ENCODE results near the gene CDKN2C.
"Not testable (repeated sequence)": the region's sequence is repeated elsewhere in the genome, so short reads cannot be mapped to it uniquely, and the experiment has no call there.

The CDKN2C gene
- total RNA-seq = 5.0 to 7.2 reads per million in 2 donors

DNA sequence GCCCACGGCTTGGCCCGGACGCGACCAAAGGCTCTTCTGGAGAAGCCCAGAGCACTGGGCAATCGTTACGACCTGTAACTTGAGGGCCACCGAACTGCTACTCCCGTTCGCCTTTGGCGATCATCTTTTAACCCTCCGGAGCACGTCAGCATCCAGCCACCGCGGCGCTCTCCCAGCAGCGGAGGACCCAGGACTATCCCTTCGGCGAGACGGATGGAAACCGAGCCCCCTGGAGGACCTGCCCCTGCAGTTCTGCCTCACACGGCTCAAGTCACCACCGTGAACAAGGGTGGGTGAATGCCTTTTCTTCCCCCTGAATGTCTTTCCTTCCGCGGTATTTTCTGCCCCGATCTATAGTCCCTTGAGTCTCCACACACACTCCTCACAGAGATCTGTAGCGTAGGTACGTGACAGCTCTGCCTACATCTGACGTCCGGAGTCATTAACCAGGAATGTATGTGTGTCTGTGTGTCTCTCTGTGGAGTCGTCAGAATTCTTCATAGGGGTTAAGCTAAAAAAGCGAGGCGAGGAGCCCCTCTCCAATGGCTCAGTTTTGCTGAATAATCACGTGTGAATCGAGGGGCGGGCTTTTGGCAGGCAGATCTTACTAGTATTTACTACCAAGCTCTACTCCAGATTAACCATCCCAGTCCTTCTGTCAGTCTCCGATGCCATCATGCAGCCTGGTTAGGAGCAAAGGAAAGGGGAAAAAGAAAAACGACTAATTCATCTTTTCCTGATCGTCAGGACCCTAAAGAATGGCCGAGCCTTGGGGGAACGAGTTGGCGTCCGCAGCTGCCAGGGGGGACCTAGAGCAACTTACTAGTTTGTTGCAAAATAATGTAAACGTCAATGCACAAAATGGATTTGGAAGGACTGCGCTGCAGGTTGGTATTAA, at the start of gene CDKN2C:
Gene CDKN2C (plus strand): TSS at position 635 of the 898 bp plus-strand sequence. CDS start 124 bp downstream, at position 759.
- no peak for DNase-seq

DNA sequence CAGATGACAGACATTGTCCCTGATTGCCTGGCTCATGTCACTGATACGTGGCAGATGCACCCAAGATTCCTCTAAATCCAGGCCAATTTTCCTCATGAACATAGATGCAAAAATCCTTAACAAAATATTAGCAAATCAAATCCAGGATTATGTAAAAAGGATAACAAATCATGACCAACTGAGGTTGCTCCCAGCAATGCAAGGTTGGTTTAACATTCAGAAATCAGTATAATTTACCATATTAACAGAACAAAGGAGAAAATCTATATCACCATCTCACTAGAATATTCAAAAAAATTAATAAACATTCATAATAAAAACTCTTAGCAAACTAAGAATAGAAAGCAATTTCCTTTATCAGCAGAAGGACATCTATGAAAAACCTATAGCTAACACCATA, 49.6 kb upstream of the CDKN2C start:
- DNase-seq = no peak

- DNase-seq = no peak
These were observed 49.0 kb upstream of the CDKN2C start for GRCh38 chr1:50921029-50921428.

- DNase-seq = no peak
These were observed 46.5 kb upstream of the CDKN2C start for GRCh38 chr1:50923564-50923963.

- no peak for DNase-seq
These were observed 40.6 kb upstream of the CDKN2C start for GRCh38 chr1:50929376-50929958.

DNA sequence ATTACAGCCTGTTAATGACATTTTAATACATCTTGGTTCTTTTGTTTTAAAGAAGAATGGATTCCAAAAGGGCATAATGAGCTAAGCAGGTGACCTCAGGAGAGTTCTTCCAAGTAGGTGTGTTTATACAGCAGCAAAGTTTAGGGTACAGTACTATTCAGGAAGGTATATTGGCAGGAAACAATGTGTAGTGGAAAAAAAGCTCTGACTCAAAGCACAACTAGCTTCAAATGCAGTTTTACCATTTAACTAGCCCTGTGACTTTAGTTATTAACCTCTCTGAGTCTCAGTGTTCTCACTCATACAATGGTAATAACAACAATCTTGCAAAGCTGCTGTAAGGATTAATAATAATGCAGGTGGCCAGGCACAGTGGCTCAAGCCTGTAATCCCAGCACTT, 39.9 kb upstream of the CDKN2C start:
- DNase-seq = no peak

DNA sequence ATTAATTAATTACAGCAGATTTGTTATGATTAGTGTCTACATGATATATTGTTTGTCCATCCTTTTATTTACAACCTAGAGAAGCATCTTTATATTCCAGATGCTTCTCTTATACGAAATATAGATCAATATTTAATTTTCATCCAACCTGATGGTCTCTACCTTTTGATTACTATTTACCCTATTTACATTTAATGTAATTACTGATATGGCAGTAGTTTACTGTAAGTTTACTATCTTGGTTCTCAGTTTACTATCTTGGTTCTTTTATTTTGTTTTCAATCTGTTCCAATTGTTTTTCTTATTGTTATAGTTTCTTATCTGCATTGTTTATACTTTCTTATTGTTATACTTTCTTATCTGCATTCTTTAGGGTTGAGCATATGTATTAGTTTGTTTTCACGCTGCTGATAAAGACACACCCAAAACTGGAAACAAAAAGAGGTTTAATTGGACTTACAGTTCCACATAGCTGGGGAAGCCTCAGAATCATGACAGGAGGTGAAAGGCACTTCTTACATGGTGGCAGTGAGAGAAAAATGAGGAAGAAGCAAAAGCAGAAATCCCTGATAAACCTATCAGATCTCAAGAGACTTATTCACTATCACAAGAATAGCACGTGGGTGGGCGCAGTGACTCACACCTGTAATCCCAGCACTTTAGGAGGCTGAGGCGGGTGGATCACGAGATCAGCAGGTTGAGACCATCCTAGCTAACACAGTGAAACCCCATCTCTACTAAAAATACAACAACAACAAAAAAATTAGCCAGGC, 38.9 kb upstream of the CDKN2C start:
- no peak for DNase-seq

- not testable (repeated sequence) for DNase-seq
These were observed 38.0 kb upstream of the CDKN2C start for GRCh38 chr1:50932043-50932442.

GRCh38 chr1:50933770-50934169, 36.3 kb upstream of the CDKN2C start:
- DNase-seq = not testable (repeated sequence)

DNA sequence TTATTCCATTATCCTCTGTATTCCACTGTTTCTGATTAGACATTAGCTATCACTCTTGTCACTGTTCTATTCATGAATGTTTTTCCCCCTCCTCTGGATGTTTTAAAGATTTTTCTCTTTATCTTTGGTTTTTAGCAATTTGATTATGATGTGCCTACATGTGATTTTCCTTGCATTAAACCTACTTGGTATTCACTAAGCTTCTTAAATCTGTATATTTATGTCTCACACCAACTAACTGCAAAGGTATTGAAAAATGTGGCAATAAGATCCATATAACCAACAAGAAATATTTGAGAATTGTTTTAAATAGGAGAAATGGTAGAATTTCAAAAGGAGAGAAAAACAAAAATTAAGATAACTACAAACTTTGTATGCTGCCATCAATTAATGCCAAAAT, 35.2 kb upstream of the CDKN2C start:
- no peak for DNase-seq

DNA sequence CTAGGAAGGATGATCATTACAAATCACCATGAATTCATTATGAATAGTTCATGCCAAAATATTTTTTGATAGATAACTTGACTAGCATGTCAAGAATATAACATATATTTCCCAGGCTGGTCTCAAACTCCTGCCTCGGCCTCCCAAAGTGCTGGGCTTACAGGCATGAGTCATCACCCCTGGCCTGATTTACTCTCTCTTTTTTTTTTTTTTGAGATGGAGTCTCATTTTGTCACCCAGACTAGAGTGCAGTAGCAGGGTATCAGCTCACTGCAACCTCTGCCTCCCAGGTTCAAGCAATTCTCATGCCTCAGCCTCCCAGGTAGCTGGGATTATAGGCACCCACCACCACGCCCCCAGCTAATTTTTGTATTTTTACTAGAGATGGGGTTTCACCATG, 34.8 kb upstream of the CDKN2C start:
- not testable (repeated sequence) for DNase-seq

- no peak for DNase-seq
These were observed 33.7 kb upstream of the CDKN2C start for GRCh38 chr1:50936321-50936720.

GRCh38 chr1:50940291-50940690, 29.8 kb upstream of the CDKN2C start:
- DNase-seq = no peak

DNA sequence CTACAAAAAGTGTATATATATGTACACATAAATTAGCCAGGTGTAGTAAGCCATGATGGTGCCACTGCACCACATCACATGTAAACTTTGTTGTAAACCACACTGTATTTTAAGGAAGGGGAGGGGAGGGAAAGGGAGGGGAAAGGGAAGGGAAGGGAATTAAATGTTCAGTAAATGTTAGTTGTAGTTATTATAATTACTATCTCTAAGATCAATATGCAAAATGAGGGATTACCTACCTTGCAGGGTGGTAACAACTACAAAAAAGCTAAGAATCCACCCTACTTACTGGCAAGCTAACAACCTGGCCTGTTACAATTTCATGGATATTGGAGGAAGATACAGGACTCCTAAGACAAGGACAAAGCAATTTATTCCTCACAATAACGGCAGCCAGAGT, 27.7 kb upstream of the CDKN2C start:
- DNase-seq = no peak

- no peak for DNase-seq
These were observed 20.6 kb upstream of the CDKN2C start for GRCh38 chr1:50949286-50949982.

DNA sequence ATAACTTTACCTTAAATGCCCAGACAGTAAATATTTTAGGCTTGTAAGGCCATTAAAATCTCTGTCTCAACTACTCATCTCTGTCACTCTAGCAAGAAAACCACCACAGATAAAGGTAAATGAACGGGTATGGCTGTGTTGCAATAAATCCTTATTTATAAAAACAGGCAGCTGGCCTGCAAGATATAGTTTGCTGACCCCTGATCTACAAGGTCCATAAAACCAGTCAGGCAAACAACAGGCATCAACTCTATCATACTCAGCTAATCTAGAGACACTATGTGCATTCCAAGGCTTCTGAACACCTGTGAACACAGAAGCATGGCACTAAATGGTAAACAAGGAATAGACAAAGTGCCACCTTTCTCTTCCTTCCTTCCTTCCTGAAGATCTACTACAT, 19.6 kb upstream of the CDKN2C start:
- no peak for DNase-seq

GRCh38 chr1:50952566-50952965, 17.5 kb upstream of the CDKN2C start:
- not testable (repeated sequence) for DNase-seq

DNA sequence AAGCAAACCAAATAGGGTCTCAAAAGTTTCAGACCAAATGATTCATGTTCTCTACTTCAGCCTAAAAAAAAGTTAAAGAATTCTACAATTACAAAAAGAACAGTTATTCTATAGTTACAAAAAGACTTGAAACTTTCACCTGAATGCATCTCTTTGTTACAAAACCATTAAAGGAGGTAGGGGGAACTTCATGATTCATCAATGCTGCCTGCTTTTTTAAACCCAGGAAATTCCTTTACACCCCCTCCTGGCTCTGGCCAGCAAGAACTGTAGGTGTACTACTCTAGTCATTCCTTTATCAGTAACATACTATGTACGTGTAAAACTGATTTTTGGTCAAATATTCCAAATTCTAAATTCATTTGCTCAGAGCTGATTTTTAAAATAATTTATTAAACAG, 14.9 kb upstream of the CDKN2C start:
- DNase-seq = no peak

DNA sequence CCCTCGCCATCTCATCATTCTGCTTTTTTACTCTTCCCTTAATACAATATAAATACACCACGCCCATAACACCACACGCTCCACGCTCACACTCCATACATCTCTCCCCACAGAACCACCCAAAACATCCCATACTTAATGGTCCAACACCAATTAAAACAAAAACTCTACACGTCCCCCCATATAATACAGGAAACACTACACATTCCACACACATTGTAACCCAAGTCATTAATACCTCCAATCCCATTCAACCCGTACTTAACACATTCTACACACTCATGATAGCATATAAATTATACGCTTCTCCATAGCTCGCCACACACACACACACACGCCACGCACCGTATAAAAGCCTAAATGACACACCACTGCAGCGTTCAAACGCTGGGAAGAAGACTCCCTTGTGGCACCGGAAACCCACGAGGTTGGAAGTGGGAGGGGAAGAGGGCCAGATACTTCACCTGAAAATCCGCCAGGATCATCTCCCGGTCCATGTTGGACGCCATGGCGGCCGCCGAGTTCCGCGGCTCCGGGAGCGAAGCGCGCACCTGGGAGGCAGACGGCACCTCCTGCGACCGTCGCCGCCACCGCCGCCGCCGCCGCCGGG, 10.6 kb upstream of the CDKN2C start:
- no peak for DNase-seq

DNA sequence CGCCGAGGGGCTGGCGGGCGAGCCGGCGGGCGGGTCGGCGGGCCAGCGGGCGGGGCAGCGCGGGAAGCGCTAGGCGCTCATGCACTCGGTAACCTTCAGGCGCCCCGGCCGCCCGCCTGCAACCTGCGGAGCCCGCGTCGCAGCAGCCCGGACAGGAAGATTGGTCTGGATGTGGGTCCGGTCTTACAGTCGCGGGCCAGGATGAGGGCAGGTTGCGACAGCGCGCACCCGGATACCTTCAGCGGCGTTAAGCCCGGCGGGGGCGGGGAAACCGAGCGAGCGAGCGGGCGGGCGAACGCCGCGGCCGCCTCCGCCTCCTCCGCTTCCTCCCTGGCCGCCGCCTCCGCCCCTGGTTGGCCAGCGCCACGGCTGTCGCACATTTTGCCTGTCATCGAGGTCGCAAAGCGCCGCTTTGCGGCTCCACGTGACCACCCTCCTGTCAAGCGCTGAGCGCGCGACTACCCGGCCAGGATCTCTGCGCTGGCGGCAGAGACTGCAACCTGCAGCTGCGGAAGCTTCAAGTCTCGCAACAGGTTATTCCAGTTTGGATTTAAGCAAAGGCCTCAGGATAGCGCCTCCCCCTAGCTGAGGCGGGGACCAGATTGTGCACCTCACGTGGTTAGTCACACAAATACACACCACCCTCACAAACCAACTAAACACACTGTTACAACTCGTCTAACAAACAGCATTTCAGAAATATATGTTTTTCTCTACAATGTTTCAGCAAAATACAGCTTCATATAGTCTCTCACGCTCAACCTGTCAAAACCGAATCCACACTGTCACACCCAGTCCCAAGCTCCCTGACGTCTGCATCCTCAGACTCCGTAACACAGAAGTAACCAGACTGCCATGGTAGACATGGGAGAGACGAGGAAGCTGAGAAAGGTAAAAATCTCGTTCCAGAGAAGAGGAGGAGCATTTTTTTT, 9.9 kb upstream of the CDKN2C start, which contains the start of gene FAF1:
Gene FAF1 (minus strand): TSS at position 355 of the 932 bp plus-strand sequence. CDS start 456 bp downstream, outside the sequence.
- peak; percentile 98 for DNase-seq

- DNase-seq = no peak
These were observed 5.2 kb upstream of the CDKN2C start for GRCh38 chr1:50964863-50965262.
